Endothelial cell of umbilical vein (primary cell): ENCODE data around the gene GSTO2. TPM values are rescaled to one million over a fixed set of nuclear protein-coding genes. Genes with fewer than 3 reads are reported as not detected.

Experiments used
- BruUV-seq: library from RNA; stranded (reverse); fragments of 400-500 nt; replicated peaks from 2 replicates; lab custom pipeline; 2021; lab: Mats Ljungman, UMichigan
- CTCF ChIA-PET: fragments of 300-600, 350-600 bp; sonication (Branson Sonifier 250); formaldehyde crosslinking; loops from one replicate; lab custom pipeline; 2021; ENCODE audit warnings: antibody characterized with exemption, inconsistent platforms; lab: Charles Lee
- POLR2A ChIA-PET: fragments of 300-600, 350-600 bp; sonication (Branson Sonifier 250); formaldehyde crosslinking; loops from one replicate; lab custom pipeline; 2021; ENCODE audit warnings: antibody characterized with exemption, inconsistent platforms; lab: Charles Lee
- DNase-seq: peaks from one replicate; pipeline ENCODE4 v3.0.0-alpha.2; 2011; ENCODE audit warnings: low read depth, low spot score
- FAIRE-seq: peaks from 2 replicates; lab custom pipeline; 2011; peaks lifted over from hg19 to GRCh38; lab: Jason Lieb, UNC
- H2AFZ ChIP-seq: 2 replicates; pipeline ENCODE4 v1.6.0; 2012; ENCODE audit warnings: low read depth, low read length, control low read depth, inconsistent platforms
- H3K27ac ChIP-seq: 2 replicates; pipeline ENCODE4 v1.5.1; 2011; ENCODE audit warnings: low read depth, mild to moderate bottlenecking, control low read depth, low read length, moderate library complexity; ENCODE audit not compliant: insufficient read depth
- H3K27me3 ChIP-seq, 2 experiments: 2 replicates each; pipeline versions ENCODE4 v1.6.0 to v1.6.1; 2011; ENCODE audit warnings: low read length in 2 of 2, mixed read lengths in 1 of 2; ENCODE audit not compliant: control insufficient read depth in 2 of 2, insufficient read depth in 2 of 2
- H3K36me3 ChIP-seq, 2 experiments: 2 replicates in 1 of 2; 3 replicates in 1 of 2; pipeline ENCODE4 v1.5.1; 2011; ENCODE audit warnings: low read length in 2 of 2, mild to moderate bottlenecking in 1 of 2, moderate library complexity in 1 of 2; ENCODE audit not compliant: control insufficient read depth in 2 of 2, insufficient read depth in 2 of 2; ENCODE audit errors: extremely low read depth in 1 of 2
- H3K4me1 ChIP-seq: 3 replicates; pipeline ENCODE4 v1.5.1; 2011; ENCODE audit warnings: mild to moderate bottlenecking, low read length; ENCODE audit not compliant: control insufficient read depth, insufficient read depth; ENCODE audit errors: extremely low read depth
- H3K4me2 ChIP-seq: 2 replicates; pipeline ENCODE4 v1.6.1; 2011; ENCODE audit warnings: low read length, control low read depth, mixed read lengths; ENCODE audit not compliant: insufficient read depth
- H3K4me3 ChIP-seq, 3 experiments: fragments of 200-600 bp in 1 of 3; sonication (generic), shearing (Covaris generic) in 1 of 3; replicated peaks in 1 of 3; 2 replicates each; pipeline ENCODE4 v1.5.1; 2011 to 2016; ENCODE audit warnings: control low read depth in 3 of 3, low read length in 3 of 3, mild to moderate bottlenecking in 2 of 3, inconsistent platforms in 1 of 3, low read depth in 1 of 3, moderate library complexity in 1 of 3; ENCODE audit not compliant: insufficient read depth in 1 of 3
- H3K79me2 ChIP-seq: 2 replicates; pipeline ENCODE4 v1.6.0; 2012; ENCODE audit warnings: low read length, inconsistent platforms; ENCODE audit not compliant: control insufficient read depth, insufficient read depth
- H3K9ac ChIP-seq: replicated peaks from 2 replicates; pipeline ENCODE3; 2011; ENCODE audit warnings: low read length, control low read depth; ENCODE audit not compliant: insufficient read depth; ENCODE audit errors: extremely low read depth
- H3K9me1 ChIP-seq: replicated peaks from 3 replicates; pipeline ENCODE4 v1.6.0; 2011; ENCODE audit warnings: mild to moderate bottlenecking, low read length; ENCODE audit not compliant: control insufficient read depth, insufficient read depth; ENCODE audit errors: extremely low read depth
- H3K9me3 ChIP-seq: replicated peaks from 2 replicates; pipeline ENCODE4 v1.5.1; 2012; ENCODE audit warnings: low read length, inconsistent platforms; ENCODE audit not compliant: control insufficient read depth, insufficient read depth
- H4K20me1 ChIP-seq: replicated peaks from 2 replicates; pipeline ENCODE3; 2011; ENCODE audit warnings: mild to moderate bottlenecking, low read length; ENCODE audit not compliant: control insufficient read depth, insufficient read depth; ENCODE audit errors: extremely low read depth
- CTCF ChIP-seq, 2 donors: IDR thresholded peaks; 1 replicate in 1 of 2; 2 replicates in 1 of 2; pipeline ENCODE4 v1.5.1; 2011; ENCODE audit warnings: low read length in 2 of 2, mild to moderate bottlenecking in 2 of 2, moderate library complexity in 2 of 2, control low read depth in 1 of 2, inconsistent platforms in 1 of 2, low read depth in 1 of 2; ENCODE audit not compliant: insufficient read depth in 1 of 2; ENCODE audit errors: extremely low read depth in 1 of 2
- EZH2 ChIP-seq: IDR thresholded peaks from 2 replicates; pipeline ENCODE4 v1.6.1; 2012; ENCODE audit warnings: borderline replicate concordance, low read depth, mild to moderate bottlenecking, moderate library complexity, low read length, inconsistent platforms; ENCODE audit not compliant: severe bottlenecking
- FOS ChIP-seq: IDR thresholded peaks from 2 replicates; pipeline ENCODE4 v1.6.1; 2011; ENCODE audit warnings: mild to moderate bottlenecking, low read length, moderate library complexity, borderline replicate concordance; ENCODE audit not compliant: insufficient read depth
- GATA2 ChIP-seq: IDR thresholded peaks from 2 replicates; pipeline ENCODE4 v1.7.0; 2011; ENCODE audit warnings: low read depth, mild to moderate bottlenecking, moderate library complexity, mixed read lengths, low read length; ENCODE audit not compliant: insufficient read length, insufficient read depth
- JUN ChIP-seq: IDR thresholded peaks from 2 replicates; pipeline ENCODE4 v1.6.1; 2011; ENCODE audit warnings: borderline replicate concordance, low read depth; ENCODE audit not compliant: insufficient read length, insufficient read depth
- MAX ChIP-seq: IDR thresholded peaks from 2 replicates; pipeline ENCODE4 v1.6.1; 2011; ENCODE audit not compliant: insufficient read depth, insufficient read length
- MYC ChIP-seq: IDR thresholded peaks from one replicate; pipeline ENCODE4 v1.6.1; 2011; ENCODE audit warnings: mild to moderate bottlenecking, low read depth, low read length
- POLR2A ChIP-seq: IDR thresholded peaks from 2 replicates; pipeline ENCODE4 v1.6.1; 2012; ENCODE audit warnings: low read depth, mild to moderate bottlenecking, control low read depth, low read length
- POLR2AphosphoS5 ChIP-seq: IDR thresholded peaks from 2 replicates; pipeline ENCODE4 v1.6.1; 2012; ENCODE audit warnings: low read depth, mild to moderate bottlenecking, control low read depth, low read length, moderate library complexity; ENCODE audit not compliant: insufficient read depth
- dilution Hi-C: fragments of 300-500 bp; cut with MboI; formaldehyde crosslinking; loops from one replicate; pipeline ENCODE4 v1.15.0; 2019; ENCODE audit warnings: low sequenced_read_pairs; ENCODE audit not compliant: extremely low pct_ligation_motif_present
- intact Hi-C: fragments of 100-400 bp; cut with micrococcal nuclease; formaldehyde crosslinking; loops from one replicate; pipeline ENCODE4 v1.10.0; 2022
- polyA plus RNA-seq, 4 experiments: library from polyadenylated mRNA; depleted of rRNA in 3 of 4; stranded (reverse) in 3 of 4; unstranded in 1 of 4; fragments of >200 nt; gene quantifications; 2 replicates each; pipeline versions ENCODE4 v1.2.1 to v1.2.3, GENCODE V29; 2011 to 2012; ENCODE audit warnings: missing spikeins in 1 of 4
- total RNA-seq: library from RNA; stranded (reverse); gene quantifications from 2 replicates; pipeline ENCODE4 v1.2.3, GENCODE V29; 2021

GSTO2 gene
- total and polyA plus RNA-seq, 2 donors (not counting 3 experiments of a cell fraction or from before 2014, with no cell fraction given), result 0.84 to 1.4 TPM

DNA sequence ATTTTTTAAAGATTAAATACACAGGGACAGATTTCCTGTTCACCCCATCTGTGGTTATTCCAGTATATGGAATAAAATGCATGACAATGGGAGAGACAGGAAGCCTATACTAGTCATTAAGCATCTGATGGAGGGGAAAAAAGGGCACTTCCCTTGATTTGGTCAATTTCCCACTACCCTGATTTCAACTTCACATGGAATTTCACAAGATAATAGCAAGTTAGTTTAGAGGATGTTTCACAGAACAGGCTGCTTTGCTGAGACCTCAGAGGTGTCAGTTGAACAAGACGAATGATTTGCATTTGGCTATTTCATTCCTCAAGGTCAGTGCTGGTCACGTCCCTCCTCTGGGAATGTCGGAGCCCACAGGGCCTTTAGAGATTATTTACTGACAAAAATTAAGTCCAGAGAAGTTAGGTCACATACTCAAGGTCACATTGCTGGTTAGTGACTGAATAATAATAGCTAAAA is 74.0 kb downstream of the GSTO2 start:
- Histone ChIP-seq H3K27me3 (no peaks in the 10 kb centered on the region), H3K79me2 (peaks cover 3% of the 10 kb centered on the region), H3K9me3 (no peaks in the 10 kb centered on the region), H3K4me2 (peak overlapping the region; percentile 54), H3K9me1 (no peaks in the 10 kb centered on the region), H3K4me1 (peaks cover 35% of the 10 kb centered on the region), H3K27ac (peak overlapping the region; percentile 73), H2AFZ (no peak overlapping the region), H3K9ac (peak overlapping the region; percentile 38), H3K36me3 (no peaks in the 10 kb centered on the region), H4K20me1 (no peaks in the 10 kb centered on the region), H3K4me3 (no peak overlapping the region)
- TF ChIP-seq POLR2AphosphoS5, result peak; percentile 12
- no peak for TF ChIP-seq EZH2
- TF ChIP-seq FOS, result peak; percentile 17
- TF ChIP-seq MYC, result no peak
- TF ChIP-seq GATA2, result peak; percentile 15
- no peak for TF ChIP-seq CTCF (IDR thresholded peaks at IDR 0.05; ENCODE audit: extremely low read depth in 1 of 2, insufficient read depth in 1 of 2, low read depth in 1 of 2, low read length in 2 of 2)
- TF ChIP-seq POLR2A, result no peak
- no peak for TF ChIP-seq MAX
- peak; percentile 12 for TF ChIP-seq JUN
- dilution Hi-C loops (no loop called here), intact Hi-C loops (loop anchor here (2.0 kb wide), 1 partner anchor 14 kb away; no protein-coding TSS in a partner anchor)
- FAIRE-seq, result peak; percentile 86
- BruUV-seq, result no TSS peak
- ChIA-PET CTCF (interaction anchor here (0.5 to 2.9 kb wide), 9 partner anchors 9 to 87 kb away, joined by 3 to 11 read pairs (median 4); partner anchors contain the start of gene CFAP58), POLR2A (interaction anchor here (0.7 kb wide), 1 partner anchor 9 kb away, joined by 7 read pairs; no protein-coding TSS in a partner anchor)
- DNase-seq, result peak; percentile 90
